Smooth muscle cell (in vitro differentiated cells): ENCODE measurements around the gene INPPL1. TPM values are rescaled to one million over a fixed set of nuclear protein-coding genes. Genes with fewer than 3 reads are reported as not detected.
A peak's percentile ranks its signal among the peaks of the same experiment; 100 is the strongest.

Source experiments
- DNase-seq: peaks from one replicate; lab custom pipeline; 2025; ENCODE audit not compliant: unreplicated experiment; lab: John Stamatoyannopoulos, UW
- H2AFZ ChIP-seq: fragments of 200-600 bp; sonication (generic); 2 replicates; pipeline ENCODE4 v1.6.0; 2016; ENCODE audit warnings: antibody characterized with exemption, low read depth, mild to moderate bottlenecking
- H3F3A ChIP-seq: fragments of 200-600 bp; sonication (generic); 2 replicates; pipeline ENCODE4 v1.6.0; 2017; ENCODE audit warnings: antibody characterized with exemption, low read depth
- H3K27ac ChIP-seq: fragments of 200-600 bp; sonication (generic); 2 replicates; pipeline ENCODE4 v1.5.1; 2016; ENCODE audit warnings: low read depth, mild to moderate bottlenecking
- H3K27me3 ChIP-seq: fragments of 200-600 bp; sonication (generic); 2 replicates; pipeline ENCODE4 v1.6.1; 2016; ENCODE audit warnings: low read depth, mild to moderate bottlenecking
- H3K36me3 ChIP-seq: fragments of 200-600 bp; sonication (generic); 2 replicates; pipeline ENCODE4 v1.5.1; 2016; ENCODE audit warnings: low read depth
- H3K4me1 ChIP-seq: fragments of 200-600 bp; sonication (generic); 2 replicates; pipeline ENCODE4 v1.5.1; 2016; ENCODE audit warnings: low read depth
- H3K4me2 ChIP-seq: fragments of 200-600 bp; sonication (generic); 2 replicates; pipeline ENCODE4 v1.6.0; 2016; ENCODE audit warnings: mild to moderate bottlenecking
- H3K4me3 ChIP-seq: fragments of 200-600 bp; sonication (generic); 2 replicates; pipeline ENCODE4 v1.5.1; 2016; ENCODE audit warnings: mild to moderate bottlenecking
- H3K79me2 ChIP-seq: fragments of 200-600 bp; sonication (generic); 2 replicates; pipeline ENCODE4 v1.6.0; 2016; ENCODE audit warnings: low read depth, mild to moderate bottlenecking
- H3K9ac ChIP-seq: fragments of 200-600 bp; sonication (generic); 2 replicates; pipeline ENCODE4 v1.6.0; 2016; ENCODE audit warnings: low read depth
- H3K9me3 ChIP-seq: fragments of 200-600 bp; sonication (generic); replicated peaks from 2 replicates; pipeline ENCODE4 v1.5.1; 2016; ENCODE audit warnings: low read depth
- H4K20me1 ChIP-seq: fragments of 200-600 bp; sonication (generic); 2 replicates; pipeline ENCODE4 v1.6.0; 2016; ENCODE audit warnings: low read depth
- CTCF ChIP-seq: fragments of 200-600 bp; sonication (generic); IDR thresholded peaks from 2 replicates; pipeline ENCODE4 v1.5.1; 2017; ENCODE audit warnings: borderline replicate concordance, mild to moderate bottlenecking, antibody characterized with exemption; ENCODE audit not compliant: insufficient read depth, poor library complexity, severe bottlenecking
- WGBS: methylation state at CpG from one replicate; pipeline ENCODE4 v1.1.7; 2016; ENCODE audit warnings: low lambda C conversion rate; 5-methylcytosine and 5-hydroxymethylcytosine counted together
- polyA plus RNA-seq: library from polyadenylated mRNA; unstranded; fragments of >200 nt; fragmentation: Nextera tagmentation; extraction: Ambion mirVana; gene quantifications from 2 replicates; pipeline ENCODE4 v1.2.1, GENCODE V29; 2016
- total RNA-seq: library from RNA; depleted of rRNA; stranded (reverse); fragments of >200 nt; gene quantifications from 2 replicates; pipeline ENCODE4 v1.2.3, GENCODE V29; 2014

INPPL1 gene
- total and polyA plus RNA-seq, 2 experiments from 2014 or later, result 71.6 to 95.6 TPM

- no peaks in the 10 kb centered on the region for H3K9me3 ChIP-seq
- H3K36me3 ChIP-seq, result no peaks in the 10 kb centered on the region
- H4K20me1 ChIP-seq, result peaks cover under 1% of the 10 kb centered on the region
- no CpG with 5 or more reads among the region's 37 CpGs for WGBS
- peaks cover 3% of the 10 kb centered on the region for H3F3A ChIP-seq
- H2AFZ ChIP-seq, result no peak within 1 kb of the TSS
- H3K4me1 ChIP-seq, result peaks cover 9% of the 10 kb centered on the region
- H3K79me2 ChIP-seq, result no peaks in the 10 kb centered on the region
- H3K27ac ChIP-seq, result no peak within 1 kb of the TSS
- no peak for TF ChIP-seq CTCF
- H3K27me3 ChIP-seq, result peaks cover 79% of the 10 kb centered on the region
- H3K4me2 ChIP-seq, result peak within 1 kb of the TSS; percentile 83
- no peak within 1 kb of the TSS for H3K9ac ChIP-seq
- DNase-seq, result no peak
- peak within 1 kb of the TSS; percentile 45 for H3K4me3 ChIP-seq
Measured at GRCh38 chr11:72244060-72244360, 19.4 kb downstream of the INPPL1 start, which contains the start of gene PHOX2A. PHOX2A (minus strand) TSS chr11:72244176; CDS start chr11:72244004, 172 bp downstream.

- Histone ChIP-seq H3K4me3 (peak overlapping the region; percentile 45), H3F3A (no peaks in the 10 kb centered on the region), H3K4me1 (peaks cover 6% of the 10 kb centered on the region), H3K9ac (no peak overlapping the region), H3K4me2 (peak overlapping the region; percentile 83), H3K79me2 (no peaks in the 10 kb centered on the region), H3K36me3 (no peaks in the 10 kb centered on the region), H3K9me3 (no peaks in the 10 kb centered on the region), H2AFZ (no peak overlapping the region), H4K20me1 (no peaks in the 10 kb centered on the region), H3K27me3 (peaks cover 79% of the 10 kb centered on the region), H3K27ac (no peak overlapping the region)
- TF ChIP-seq CTCF, result no peak
- WGBS, result 4% methylated on average over 44 of the region's 46 CpGs
- DNase-seq, result no peak
Measured at GRCh38 chr11:72244361-72245262, 20.0 kb downstream of the INPPL1 start.

GRCh38 chr11:72245263-72245816 is 20.8 kb downstream of the INPPL1 start:
- Histone ChIP-seq H3F3A (no peaks in the 10 kb centered on the region), H3K36me3 (no peaks in the 10 kb centered on the region), H3K9ac (no peak overlapping the region), H3K79me2 (no peaks in the 10 kb centered on the region), H3K4me3 (no peak overlapping the region), H3K9me3 (no peaks in the 10 kb centered on the region), H3K4me1 (peaks cover 2% of the 10 kb centered on the region), H4K20me1 (no peaks in the 10 kb centered on the region), H3K27me3 (peaks cover 77% of the 10 kb centered on the region), H3K4me2 (no peak overlapping the region), H3K27ac (no peak overlapping the region), H2AFZ (no peak overlapping the region)
- no peak for DNase-seq
- 19% methylated on average over 19 of the region's 19 CpGs for WGBS
- TF ChIP-seq CTCF, result no peak

- H3K9me3 ChIP-seq, result no peaks in the 10 kb centered on the region
- H3K27ac ChIP-seq, result no peak overlapping the region
- no peaks in the 10 kb centered on the region for H3K4me1 ChIP-seq
- no peak for TF ChIP-seq CTCF
- H3K4me2 ChIP-seq, result no peak overlapping the region
- no peak overlapping the region for H3K9ac ChIP-seq
- peaks cover 60% of the 10 kb centered on the region for H3K27me3 ChIP-seq
- no peaks in the 10 kb centered on the region for H3K36me3 ChIP-seq
- H4K20me1 ChIP-seq, result no peaks in the 10 kb centered on the region
- no peaks in the 10 kb centered on the region for H3K79me2 ChIP-seq
- WGBS, result 18% methylated on average over 2 of the region's 2 CpGs
- H3K4me3 ChIP-seq, result no peak overlapping the region
- DNase-seq, result no peak
- H3F3A ChIP-seq, result no peaks in the 10 kb centered on the region
- H2AFZ ChIP-seq, result no peak overlapping the region
Measured at GRCh38 chr11:72247584-72247983, 23.0 kb downstream of the INPPL1 start.
